ENCODE data around the gene ACOX1. TPM values are rescaled to one million over a fixed set of nuclear protein-coding genes. Genes with fewer than 3 reads are reported as not detected.

Gene ACOX1
- total and polyA plus RNA-seq, 2 of the 13 experiments (the other 11 are each of a cell fraction or from before 2014, with no cell fraction given) = 86.4 to 120 TPM

DNA sequence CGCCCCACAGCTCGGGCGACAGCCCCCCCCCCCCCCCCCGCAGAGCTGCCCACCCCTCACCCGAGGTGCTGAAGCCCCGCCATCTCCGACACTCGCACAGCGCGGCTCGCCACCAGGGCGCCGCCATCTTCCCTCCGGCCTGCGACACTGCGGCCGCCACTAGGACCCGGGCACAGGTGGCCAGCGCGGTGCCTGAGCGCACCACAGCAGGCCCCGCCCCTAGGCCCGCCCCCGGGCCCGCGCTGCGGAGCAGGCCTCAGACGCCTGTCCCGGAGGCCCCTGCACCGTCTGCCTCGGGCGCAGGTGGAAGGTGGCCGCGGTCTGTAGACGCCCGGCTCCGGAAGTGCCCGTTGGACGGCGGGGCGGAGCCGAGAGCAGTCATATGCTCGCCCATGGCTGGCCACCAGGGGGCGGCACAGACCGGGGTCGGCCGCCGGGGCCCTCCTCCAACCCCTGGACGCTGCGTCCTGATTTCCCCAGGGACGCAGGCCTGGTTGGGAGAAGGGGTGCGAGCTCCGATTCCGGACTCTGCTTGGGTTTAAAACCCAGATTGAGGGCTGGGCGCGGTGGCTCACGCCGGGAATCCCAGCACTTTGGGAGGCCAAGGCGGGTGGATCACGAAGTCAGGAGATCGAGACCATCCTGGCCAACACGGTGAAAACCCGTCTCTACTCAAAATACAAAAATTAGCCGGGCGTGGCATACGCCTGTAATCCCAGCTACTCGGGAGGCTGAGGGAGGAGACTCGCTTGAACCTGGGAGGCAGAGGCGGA, 74.0 kb downstream of the ACOX1 start, which contains the start of gene MRPL38 (continued):
- TF ChIP-seq, protein P1, sequence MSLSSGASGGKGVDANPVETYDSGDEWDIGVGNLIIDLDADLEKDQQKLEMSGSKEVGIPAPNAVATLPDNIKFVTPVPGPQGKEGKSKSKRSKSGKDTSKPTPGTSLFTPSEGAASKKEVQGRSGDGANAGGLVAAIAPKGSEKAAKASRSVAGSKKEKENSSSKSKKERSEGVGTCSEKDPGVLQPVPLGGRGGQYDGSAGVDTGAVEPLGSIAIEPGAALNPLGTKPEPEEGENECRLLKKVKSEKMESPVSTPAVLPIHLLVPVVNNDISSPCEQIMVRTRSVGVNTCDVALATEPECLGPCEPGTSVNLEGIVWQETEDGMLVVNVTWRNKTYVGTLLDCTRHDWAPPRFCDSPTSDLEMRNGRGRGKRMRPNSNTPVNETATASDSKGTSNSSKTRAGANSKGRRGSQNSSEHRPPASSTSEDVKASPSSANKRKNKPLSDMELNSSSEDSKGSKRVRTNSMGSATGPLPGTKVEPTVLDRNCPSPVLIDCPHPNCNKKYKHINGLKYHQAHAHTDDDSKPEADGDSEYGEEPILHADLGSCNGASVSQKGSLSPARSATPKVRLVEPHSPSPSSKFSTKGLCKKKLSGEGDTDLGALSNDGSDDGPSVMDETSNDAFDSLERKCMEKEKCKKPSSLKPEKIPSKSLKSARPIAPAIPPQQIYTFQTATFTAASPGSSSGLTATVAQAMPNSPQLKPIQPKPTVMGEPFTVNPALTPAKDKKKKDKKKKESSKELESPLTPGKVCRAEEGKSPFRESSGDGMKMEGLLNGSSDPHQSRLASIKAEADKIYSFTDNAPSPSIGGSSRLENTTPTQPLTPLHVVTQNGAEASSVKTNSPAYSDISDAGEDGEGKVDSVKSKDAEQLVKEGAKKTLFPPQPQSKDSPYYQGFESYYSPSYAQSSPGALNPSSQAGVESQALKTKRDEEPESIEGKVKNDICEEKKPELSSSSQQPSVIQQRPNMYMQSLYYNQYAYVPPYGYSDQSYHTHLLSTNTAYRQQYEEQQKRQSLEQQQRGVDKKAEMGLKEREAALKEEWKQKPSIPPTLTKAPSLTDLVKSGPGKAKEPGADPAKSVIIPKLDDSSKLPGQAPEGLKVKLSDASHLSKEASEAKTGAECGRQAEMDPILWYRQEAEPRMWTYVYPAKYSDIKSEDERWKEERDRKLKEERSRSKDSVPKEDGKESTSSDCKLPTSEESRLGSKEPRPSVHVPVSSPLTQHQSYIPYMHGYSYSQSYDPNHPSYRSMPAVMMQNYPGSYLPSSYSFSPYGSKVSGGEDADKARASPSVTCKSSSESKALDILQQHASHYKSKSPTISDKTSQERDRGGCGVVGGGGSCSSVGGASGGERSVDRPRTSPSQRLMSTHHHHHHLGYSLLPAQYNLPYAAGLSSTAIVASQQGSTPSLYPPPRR (CRISPR knock-in tag; IDR thresholded peaks at IDR 0.05; ENCODE audit: borderline replicate concordance) = peak; percentile 74; the same call in 1 of the 2 replicates
- TF ChIP-seq ZFX (CRISPR knock-in tag; IDR thresholded peaks at IDR 0.05; ENCODE audit: low read depth) (peak; percentile 99), ZFP90 (CRISPR knock-in tag; IDR thresholded peaks at IDR 0.05; ENCODE audit: borderline replicate concordance) (peak; percentile 96), TRIM24 (CRISPR knock-in tag; IDR thresholded peaks at IDR 0.05) (no peak), IRX3 (CRISPR knock-in tag; IDR thresholded peaks at IDR 0.05; ENCODE audit: borderline replicate concordance, low read depth) (peak; percentile 92; the same call in 1 of the 2 replicates), ZNF7 (CRISPR knock-in tag; IDR thresholded peaks at IDR 0.05) (peak; percentile 8; the same call in 1 of the 2 replicates), ZNF232 (CRISPR knock-in tag; IDR thresholded peaks at IDR 0.05; ENCODE audit: borderline replicate concordance) (peak; percentile 66; the same call in 1 of the 2 replicates), ZNF329 (CRISPR knock-in tag; IDR thresholded peaks at IDR 0.05; ENCODE audit: low read depth) (peak; percentile 87), KLF9 (CRISPR knock-in tag; IDR thresholded peaks at IDR 0.05; ENCODE audit: low read depth) (peak; percentile 98), PPARG (CRISPR knock-in tag; conservative IDR thresholded peaks at IDR 0.05) (peak; percentile 95), ZNF432 (CRISPR knock-in tag; IDR thresholded peaks at IDR 0.05; ENCODE audit: borderline replicate concordance) (no peak), ZSCAN22 (CRISPR knock-in tag; IDR thresholded peaks at IDR 0.05) (no peak), TARDBP (CRISPR knock-in tag; IDR thresholded peaks at IDR 0.05) (peak; percentile 97), ZNF431 (CRISPR knock-in tag; IDR thresholded peaks at IDR 0.05; ENCODE audit: borderline replicate concordance, low read depth) (no peak; the same call in 1 of the 2 replicates)
- TF ChIP-seq, protein P2, sequence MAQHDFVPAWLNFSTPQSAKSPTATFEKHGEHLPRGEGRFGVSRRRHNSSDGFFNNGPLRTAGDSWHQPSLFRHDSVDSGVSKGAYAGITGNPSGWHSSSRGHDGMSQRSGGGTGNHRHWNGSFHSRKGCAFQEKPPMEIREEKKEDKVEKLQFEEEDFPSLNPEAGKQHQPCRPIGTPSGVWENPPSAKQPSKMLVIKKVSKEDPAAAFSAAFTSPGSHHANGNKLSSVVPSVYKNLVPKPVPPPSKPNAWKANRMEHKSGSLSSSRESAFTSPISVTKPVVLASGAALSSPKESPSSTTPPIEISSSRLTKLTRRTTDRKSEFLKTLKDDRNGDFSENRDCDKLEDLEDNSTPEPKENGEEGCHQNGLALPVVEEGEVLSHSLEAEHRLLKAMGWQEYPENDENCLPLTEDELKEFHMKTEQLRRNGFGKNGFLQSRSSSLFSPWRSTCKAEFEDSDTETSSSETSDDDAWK (CRISPR knock-in tag; IDR thresholded peaks at IDR 0.05) = no peak
- TF ChIP-seq, protein P3, sequence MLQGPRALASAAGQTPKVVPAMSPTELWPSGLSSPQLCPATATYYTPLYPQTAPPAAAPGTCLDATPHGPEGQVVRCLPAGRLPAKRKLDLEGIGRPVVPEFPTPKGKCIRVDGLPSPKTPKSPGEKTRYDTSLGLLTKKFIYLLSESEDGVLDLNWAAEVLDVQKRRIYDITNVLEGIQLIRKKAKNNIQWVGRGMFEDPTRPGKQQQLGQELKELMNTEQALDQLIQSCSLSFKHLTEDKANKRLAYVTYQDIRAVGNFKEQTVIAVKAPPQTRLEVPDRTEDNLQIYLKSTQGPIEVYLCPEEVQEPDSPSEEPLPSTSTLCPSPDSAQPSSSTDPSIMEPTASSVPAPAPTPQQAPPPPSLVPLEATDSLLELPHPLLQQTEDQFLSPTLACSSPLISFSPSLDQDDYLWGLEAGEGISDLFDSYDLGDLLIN (CRISPR knock-in tag; IDR thresholded peaks at IDR 0.05; ENCODE audit: borderline replicate concordance) = no peak; the same call in none of the 2 replicates
- TF ChIP-seq, protein P4, sequence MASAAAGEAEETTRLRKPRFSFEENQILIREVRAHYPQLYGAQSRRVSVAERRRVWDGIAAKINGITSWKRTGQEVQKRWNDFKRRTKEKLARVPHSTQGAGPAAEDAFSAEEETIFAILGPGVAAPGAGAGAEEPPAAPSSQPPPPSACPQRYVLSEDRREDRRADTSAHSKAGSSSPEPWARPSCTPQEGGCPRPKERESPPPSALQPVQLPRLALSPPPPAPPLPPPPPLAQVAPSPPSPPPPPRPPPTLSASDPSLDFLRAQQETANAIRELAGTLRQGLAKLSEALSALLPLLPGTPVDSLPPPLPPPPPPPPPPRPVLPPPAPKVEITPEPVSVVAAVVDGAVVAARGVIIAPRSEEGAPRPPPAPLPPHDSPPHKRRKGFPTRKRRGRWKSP (CRISPR knock-in tag; IDR thresholded peaks at IDR 0.05) = peak; percentile 94
- TF ChIP-seq, protein P5, sequence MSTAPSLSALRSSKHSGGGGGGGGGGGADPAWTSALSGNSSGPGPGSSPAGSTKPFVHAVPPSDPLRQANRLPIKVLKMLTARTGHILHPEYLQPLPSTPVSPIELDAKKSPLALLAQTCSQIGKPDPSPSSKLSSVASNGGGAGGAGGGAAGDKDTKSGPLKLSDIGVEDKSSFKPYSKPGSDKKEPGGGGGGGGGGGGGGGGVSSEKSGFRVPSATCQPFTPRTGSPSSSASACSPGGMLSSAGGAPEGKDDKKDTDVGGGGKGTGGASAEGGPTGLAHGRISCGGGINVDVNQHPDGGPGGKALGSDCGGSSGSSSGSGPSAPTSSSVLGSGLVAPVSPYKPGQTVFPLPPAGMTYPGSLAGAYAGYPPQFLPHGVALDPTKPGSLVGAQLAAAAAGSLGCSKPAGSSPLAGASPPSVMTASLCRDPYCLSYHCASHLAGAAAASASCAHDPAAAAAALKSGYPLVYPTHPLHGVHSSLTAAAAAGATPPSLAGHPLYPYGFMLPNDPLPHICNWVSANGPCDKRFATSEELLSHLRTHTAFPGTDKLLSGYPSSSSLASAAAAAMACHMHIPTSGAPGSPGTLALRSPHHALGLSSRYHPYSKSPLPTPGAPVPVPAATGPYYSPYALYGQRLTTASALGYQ (CRISPR knock-in tag; IDR thresholded peaks at IDR 0.05) = peak; percentile 93; the same call in 1 of the 2 replicates
